ENCODE results near the gene BCCIP. TPM values are rescaled to one million over a fixed set of nuclear protein-coding genes. Genes with fewer than 3 reads are reported as not detected.

The BCCIP gene
- total and polyA plus RNA-seq, 7 donors, result 57.6 to 235 (median 87.6) TPM

GRCh38 chr10:125840955-125841354 lies 17.6 kb downstream of the BCCIP start:
- TF ChIP-seq CTCF (IDR thresholded peaks at IDR 0.05), result no peak
- Histone ChIP-seq H3K9me3 (no peaks in the 10 kb centered on the region), H3K27ac (no peak overlapping the region), H3K36me3 (ENCODE audit: insufficient read depth in 1 of 2, low read depth in 1 of 2) (peaks cover 20 to 95% of the 10 kb centered on the region in 2 donors), H3K27me3 (ENCODE audit: insufficient read depth in 3 of 3, low read length in 2 of 3) (no peaks in the 10 kb centered on the region), H3K4me3 (no peak overlapping the region), H3K4me1 (no peaks in the 10 kb centered on the region)
- DNase-seq, result no peak
- WGBS, 3 donors, result 94 to 97% (median 95%) methylated on average over 3 of the region's 3 CpGs
- intact Hi-C loops (cut with DNase I), result no loop called here
- ATAC-seq, result no peak

- WGBS, 3 donors, result 84 to 92% (median 87%) methylated on average over 9 of the region's 9 CpGs
- no peak overlapping the region for H3K4me3 ChIP-seq
Measured at GRCh38 chr10:125843603-125844329, 20.4 kb downstream of the BCCIP start.

GRCh38 chr10:125844751-125845221 lies 21.4 kb downstream of the BCCIP start:
- no peaks in the 10 kb centered on the region for H3K27me3 ChIP-seq (ENCODE audit: insufficient read depth in 3 of 3, low read length in 2 of 3)
- H3K4me3 ChIP-seq, result no peak overlapping the region
- no peak for TF ChIP-seq CTCF (IDR thresholded peaks at IDR 0.05)
- peaks cover 4 to 95% of the 10 kb centered on the region in 2 donors for H3K36me3 ChIP-seq (ENCODE audit: insufficient read depth in 1 of 2, low read depth in 1 of 2)
- 54 to 65% (median 58%) methylated on average over 7 of the region's 7 CpGs for WGBS, 3 donors
- no peaks in the 10 kb centered on the region for H3K9me3 ChIP-seq
- intact Hi-C loops (cut with DNase I), result no loop called here
- ATAC-seq, result no peak
- no peaks in the 10 kb centered on the region for H3K4me1 ChIP-seq
- no peak overlapping the region for H3K27ac ChIP-seq
- DNase-seq, result no peak

More at GRCh38 chr10:125843603-125844329, 20.4 kb downstream of the BCCIP start:
- Histone ChIP-seq H3K9me3 (no peaks in the 10 kb centered on the region), H3K27me3 (ENCODE audit: insufficient read depth in 3 of 3, low read length in 2 of 3) (no peaks in the 10 kb centered on the region), H3K27ac (no peak overlapping the region), H3K4me1 (no peaks in the 10 kb centered on the region), H3K36me3 (ENCODE audit: insufficient read depth in 1 of 2, low read depth in 1 of 2) (peaks cover 7 to 95% of the 10 kb centered on the region in 2 donors)
- TF ChIP-seq CTCF (IDR thresholded peaks at IDR 0.05), result no peak
- intact Hi-C loops (cut with DNase I), result no loop called here
- DNase-seq (no peak), ATAC-seq (no peak)

GRCh38 chr10:125845617-125846016 lies 22.3 kb downstream of the BCCIP start:
- Histone ChIP-seq H3K4me1 (no peaks in the 10 kb centered on the region), H3K27me3 (ENCODE audit: insufficient read depth in 3 of 3, low read length in 2 of 3) (no peaks in the 10 kb centered on the region), H3K27ac (no peak overlapping the region), H3K4me3 (no peak overlapping the region), H3K36me3 (ENCODE audit: insufficient read depth in 1 of 2, low read depth in 1 of 2) (peaks cover 6 to 94% of the 10 kb centered on the region in 2 donors), H3K9me3 (no peaks in the 10 kb centered on the region)
- WGBS, 3 donors, result 90 to 92% (median 92%) methylated on average over 11 of the region's 11 CpGs
- intact Hi-C loops (cut with DNase I), result no loop called here
- ATAC-seq, result peak in 1 of 4 donors; percentile 10
- no peak for TF ChIP-seq CTCF (IDR thresholded peaks at IDR 0.05)
- no peak for DNase-seq
